Measurements from ENCODE around the gene HADHB. TPM values are rescaled to one million over a fixed set of nuclear protein-coding genes. Genes with fewer than 3 reads are reported as not detected.
"Not testable (repeated sequence)": the region's sequence is repeated elsewhere in the genome, so short reads cannot be mapped to it uniquely, and the experiment has no call there.

The HADHB gene
- polyA plus RNA-seq, 3 donors, result 170 to 199 (median 195) TPM

- peak; percentile 48 to 62 (median 53) for DNase-seq (ENCODE audit: low read depth in 3 of 3, low spot score in 2 of 3)
Measured at GRCh38 chr2:26243470-26244308, 1.1 kb upstream of the HADHB start.

- peak in 1 of 3 donors; percentile 3 for DNase-seq (ENCODE audit: low read depth in 3 of 3, low spot score in 2 of 3)
Measured at GRCh38 chr2:26245231-26245732, 543 bp downstream of the HADHB start.

GRCh38 chr2:26245810-26246209 lies 1.1 kb downstream of the HADHB start:
- DNase-seq (ENCODE audit: low read depth in 3 of 3, low spot score in 2 of 3), result no peak

- DNase-seq (ENCODE audit: low read depth in 3 of 3, low spot score in 2 of 3), result no peak
Measured at GRCh38 chr2:26246818-26247217, 2.1 kb downstream of the HADHB start.

GRCh38 chr2:26249625-26250024 lies 4.9 kb downstream of the HADHB start:
- DNase-seq (ENCODE audit: low read depth in 3 of 3, low spot score in 2 of 3), result no peak

- DNase-seq (ENCODE audit: low read depth in 3 of 3, low spot score in 2 of 3), result no peak
Measured at GRCh38 chr2:26251893-26252292, 7.2 kb downstream of the HADHB start.

GRCh38 chr2:26255759-26256384 lies 11.1 kb downstream of the HADHB start:
- DNase-seq (ENCODE audit: low read depth in 3 of 3, low spot score in 2 of 3), result no peak

- not testable (repeated sequence) for DNase-seq (ENCODE audit: low read depth in 3 of 3, low spot score in 2 of 3)
Measured at GRCh38 chr2:26258836-26259235, 14.1 kb downstream of the HADHB start.

- DNase-seq (ENCODE audit: low read depth in 3 of 3, low spot score in 2 of 3), result no peak
Measured at GRCh38 chr2:26268213-26268612, 23.5 kb downstream of the HADHB start.

- not testable (repeated sequence) for DNase-seq (ENCODE audit: low read depth in 3 of 3, low spot score in 2 of 3)
Measured at GRCh38 chr2:26268670-26269385, 24.1 kb downstream of the HADHB start.

- no peak for DNase-seq (ENCODE audit: low read depth in 3 of 3, low spot score in 2 of 3)
Measured at GRCh38 chr2:26269571-26270158, 24.9 kb downstream of the HADHB start.

GRCh38 chr2:26270373-26270772 lies 25.6 kb downstream of the HADHB start:
- DNase-seq (ENCODE audit: low read depth in 3 of 3, low spot score in 2 of 3), result no peak

- DNase-seq (ENCODE audit: low read depth in 3 of 3, low spot score in 2 of 3), result no peak
Measured at GRCh38 chr2:26273501-26273900, 28.8 kb downstream of the HADHB start.

GRCh38 chr2:26274058-26274613 lies 29.4 kb downstream of the HADHB start:
- no peak for DNase-seq (ENCODE audit: low read depth in 3 of 3, low spot score in 2 of 3)

GRCh38 chr2:26276484-26277227 lies 31.9 kb downstream of the HADHB start:
- no peak for DNase-seq (ENCODE audit: low read depth in 3 of 3, low spot score in 2 of 3)

GRCh38 chr2:26279886-26280285 lies 35.1 kb downstream of the HADHB start:
- DNase-seq (ENCODE audit: low read depth in 3 of 3, low spot score in 2 of 3), result no peak

- DNase-seq (ENCODE audit: low read depth in 3 of 3, low spot score in 2 of 3), result no peak
Measured at GRCh38 chr2:26281226-26281625, 36.5 kb downstream of the HADHB start.

GRCh38 chr2:26283606-26284005 lies 38.9 kb downstream of the HADHB start:
- DNase-seq (ENCODE audit: low read depth in 3 of 3, low spot score in 2 of 3), result no peak

- no peak for DNase-seq (ENCODE audit: low read depth in 3 of 3, low spot score in 2 of 3)
Measured at GRCh38 chr2:26284132-26284531, 39.4 kb downstream of the HADHB start.

- DNase-seq (ENCODE audit: low read depth in 3 of 3, low spot score in 2 of 3), result no peak
Measured at GRCh38 chr2:26285931-26286330, 41.2 kb downstream of the HADHB start.

All from right renal cortex interstitium (tissue), 3 donors.